HG03280 (cell line): ENCODE data around the gene GDPGP1.
"Not testable (repeated sequence)": the region's sequence is repeated elsewhere in the genome, so short reads cannot be mapped to it uniquely, and the experiment has no call there.

Source experiments
- ATAC-seq: cut with Tn5 transposase; IDR thresholded peaks from one replicate; pipeline ENCODE4 v1.9.1; 2021; ENCODE audit warnings: mild to moderate bottlenecking, moderate library complexity; ENCODE audit not compliant: unreplicated experiment

Gene GDPGP1, protein sequence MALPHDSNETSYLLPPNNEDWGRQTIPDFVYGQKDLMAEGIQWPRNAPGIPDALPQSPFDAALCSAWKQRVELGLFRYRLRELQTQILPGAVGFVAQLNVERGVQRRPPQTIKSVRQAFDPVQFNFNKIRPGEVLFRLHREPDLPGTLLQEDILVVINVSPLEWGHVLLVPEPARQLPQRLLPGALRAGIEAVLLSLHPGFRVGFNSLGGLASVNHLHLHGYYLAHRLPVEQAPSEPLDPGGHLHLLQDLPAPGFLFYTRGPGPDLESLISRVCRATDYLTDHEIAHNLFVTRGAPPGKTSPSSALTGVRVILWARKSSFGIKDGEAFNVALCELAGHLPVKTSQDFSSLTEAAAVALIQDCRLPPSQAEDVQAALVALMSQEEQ

DNA sequence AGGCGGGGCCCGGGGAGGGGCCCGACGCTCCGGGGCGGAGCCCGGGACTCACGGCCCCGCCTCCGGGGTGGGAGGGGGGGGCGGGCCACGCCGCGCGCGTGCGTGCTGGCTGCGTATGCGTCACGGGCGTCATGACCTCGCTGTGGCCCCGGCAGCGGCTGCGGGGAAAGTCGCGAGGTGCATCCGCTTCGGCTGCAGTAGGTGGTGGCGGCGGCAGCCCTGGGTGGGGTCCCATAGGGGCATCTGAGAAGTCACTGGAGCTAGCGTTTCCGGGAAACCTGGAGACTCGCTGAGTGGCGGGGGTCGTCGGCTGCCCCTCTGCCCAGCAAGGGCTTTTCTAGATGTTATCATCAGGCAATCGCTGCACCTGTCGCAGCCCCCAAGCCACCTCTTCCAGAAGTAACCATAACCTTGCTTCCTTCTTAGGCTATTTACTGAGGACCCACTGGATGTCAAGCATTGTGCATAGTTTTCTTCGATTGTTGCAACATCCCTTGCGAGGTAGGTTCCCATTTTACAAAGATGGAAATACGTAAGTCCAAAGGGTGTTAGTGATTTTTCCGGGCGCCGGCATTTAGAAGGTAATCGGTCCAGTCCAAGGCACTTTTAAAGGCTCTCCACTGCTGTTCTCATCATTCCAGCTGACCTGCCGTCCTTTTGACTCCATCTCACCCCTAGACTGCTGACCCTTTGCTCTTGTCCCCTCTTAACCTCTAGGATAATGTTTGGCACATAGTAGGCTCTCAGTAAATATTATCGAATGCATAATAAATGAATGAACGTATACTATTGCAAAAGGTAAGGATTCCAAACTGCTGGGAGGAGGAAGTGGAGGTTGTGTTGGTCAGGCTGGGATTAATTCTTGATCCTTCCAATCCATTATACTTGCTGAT, at the start of gene GDPGP1:
GDPGP1 (plus strand) TSS at position 114 of the 893 bp plus-strand sequence. CDS start 6,700 bp downstream, outside the sequence.
- ATAC-seq = no peak

DNA sequence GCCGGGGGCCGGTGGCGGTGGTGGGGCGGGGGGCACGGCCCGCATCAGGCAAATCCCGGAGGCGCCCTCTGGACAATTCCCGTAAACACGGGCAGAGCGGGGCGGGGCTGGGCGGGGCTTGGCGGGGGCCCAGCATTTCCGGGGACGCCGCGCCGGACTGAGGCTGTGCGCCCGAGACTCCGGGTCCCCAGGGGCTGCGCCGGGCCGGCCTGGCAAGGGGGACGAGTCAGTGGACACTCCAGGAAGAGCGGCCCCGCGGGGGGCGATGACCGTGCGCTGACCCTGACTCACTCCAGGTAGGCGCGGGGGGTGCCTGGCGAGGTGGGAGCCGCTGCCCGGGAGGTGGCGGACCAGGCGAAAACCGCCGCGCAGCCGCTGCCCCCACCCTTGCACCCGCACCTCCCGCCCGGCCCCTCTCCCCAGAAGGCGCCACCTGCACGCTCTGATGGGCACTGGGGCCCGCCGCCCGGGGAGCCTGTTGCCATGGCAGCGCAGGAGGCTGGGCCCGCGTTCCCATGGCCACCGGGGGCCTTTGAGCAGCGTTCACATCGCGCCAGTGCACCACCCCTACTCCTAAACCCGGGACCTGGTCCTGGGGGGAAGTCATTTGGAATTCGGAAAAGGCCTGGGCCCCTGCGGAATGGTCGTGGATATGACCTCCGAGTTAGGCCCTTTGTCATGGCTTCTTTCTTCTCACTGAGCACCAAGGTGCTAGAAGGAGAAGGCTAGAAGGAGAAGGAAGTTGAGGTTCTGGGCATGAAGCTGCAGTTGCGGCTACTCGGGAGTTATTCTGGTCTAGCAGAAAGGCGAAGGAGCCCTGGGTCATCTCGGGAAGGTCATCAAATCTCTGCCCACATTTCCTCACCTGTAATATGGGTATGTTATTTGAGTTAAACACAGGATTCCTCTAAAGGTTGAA, 49.0 kb upstream of the GDPGP1 start:
- ATAC-seq = peak; percentile 67

DNA sequence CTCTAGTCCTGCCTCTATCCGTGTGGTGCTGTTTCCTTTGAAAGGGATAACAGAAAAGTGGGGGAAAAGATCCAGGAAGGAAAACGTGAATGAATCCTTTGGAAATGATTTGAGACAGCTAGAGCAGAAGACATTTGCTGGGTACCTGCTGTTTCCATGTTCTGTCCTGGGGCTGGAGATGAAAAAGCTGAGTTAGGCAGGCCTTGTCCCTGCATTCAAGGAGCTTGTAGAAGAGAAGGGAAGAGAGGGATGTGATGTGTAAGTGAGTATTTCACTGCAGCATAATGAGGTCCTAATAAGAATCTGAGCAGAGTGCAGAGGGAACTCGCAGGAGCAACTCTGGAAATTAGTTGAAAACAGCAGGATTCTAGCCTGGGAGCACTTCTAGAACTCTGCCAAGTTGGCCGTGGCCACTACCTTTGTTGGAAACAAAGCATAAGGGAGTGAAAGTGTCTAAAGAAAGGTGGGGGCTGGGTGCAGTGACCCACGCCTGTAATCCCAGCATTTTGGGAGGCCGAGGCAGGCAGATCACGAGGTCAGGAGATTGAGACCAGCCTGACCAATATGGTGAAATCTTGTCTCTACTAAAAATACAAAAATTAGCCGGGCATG, 46.6 kb upstream of the GDPGP1 start:
- no peak for ATAC-seq

DNA sequence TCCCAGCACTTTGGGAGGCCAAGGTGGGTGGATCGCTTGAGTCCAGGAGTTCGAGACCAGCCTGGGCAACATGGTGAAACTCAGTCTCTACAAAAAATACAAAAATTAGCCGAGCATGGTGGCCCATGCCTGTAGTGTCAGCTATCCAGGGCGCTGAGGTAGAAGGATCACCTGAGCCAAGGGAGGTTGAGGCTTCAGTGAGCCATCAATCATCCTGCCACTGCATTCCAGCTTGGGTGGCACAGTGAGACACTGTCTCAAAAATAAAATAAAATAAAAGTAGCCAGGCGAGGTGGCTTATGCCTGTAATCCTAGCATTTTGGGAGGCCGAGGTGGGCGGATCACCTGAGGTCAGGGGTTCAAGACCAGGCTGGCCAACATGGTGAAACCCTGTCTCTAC, 45.9 kb upstream of the GDPGP1 start:
- ATAC-seq = not testable (repeated sequence)

- ATAC-seq = no peak
Measured at GRCh38 chr15:90188914-90189748, 44.9 kb upstream of the GDPGP1 start.

DNA sequence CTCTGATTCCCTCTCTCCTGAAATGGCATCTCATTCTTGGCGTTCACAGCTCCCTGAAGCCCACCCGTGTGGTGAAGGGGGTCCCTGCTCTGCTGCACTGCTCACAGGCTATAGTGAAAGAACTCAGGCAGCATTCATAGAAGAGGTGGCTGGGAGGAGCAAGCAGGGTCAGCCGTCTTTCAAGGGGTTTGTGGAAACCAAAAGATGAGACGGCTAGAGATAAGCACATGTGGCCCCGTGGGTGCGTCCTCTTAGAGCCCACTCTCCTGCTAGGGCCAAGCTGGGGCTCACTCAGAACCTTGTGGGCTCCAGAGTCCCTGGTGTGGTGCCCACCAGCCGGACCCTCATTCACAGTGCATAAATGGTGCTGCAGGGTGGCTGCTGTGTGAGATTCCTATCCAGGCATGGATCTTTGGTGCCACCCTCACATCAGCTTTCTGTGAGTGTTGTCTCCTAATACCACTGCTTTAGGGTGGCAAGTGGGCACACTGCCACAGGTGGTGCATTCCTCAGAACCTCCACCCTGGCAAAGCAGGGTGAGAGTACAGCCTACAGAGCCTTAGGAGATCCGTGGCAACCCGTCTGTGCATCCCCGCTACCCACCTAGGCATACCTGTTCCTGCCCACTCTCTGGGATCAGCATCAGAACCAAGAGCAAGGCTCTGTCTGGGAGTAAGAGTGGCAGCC, 44.1 kb upstream of the GDPGP1 start:
- no peak for ATAC-seq

DNA sequence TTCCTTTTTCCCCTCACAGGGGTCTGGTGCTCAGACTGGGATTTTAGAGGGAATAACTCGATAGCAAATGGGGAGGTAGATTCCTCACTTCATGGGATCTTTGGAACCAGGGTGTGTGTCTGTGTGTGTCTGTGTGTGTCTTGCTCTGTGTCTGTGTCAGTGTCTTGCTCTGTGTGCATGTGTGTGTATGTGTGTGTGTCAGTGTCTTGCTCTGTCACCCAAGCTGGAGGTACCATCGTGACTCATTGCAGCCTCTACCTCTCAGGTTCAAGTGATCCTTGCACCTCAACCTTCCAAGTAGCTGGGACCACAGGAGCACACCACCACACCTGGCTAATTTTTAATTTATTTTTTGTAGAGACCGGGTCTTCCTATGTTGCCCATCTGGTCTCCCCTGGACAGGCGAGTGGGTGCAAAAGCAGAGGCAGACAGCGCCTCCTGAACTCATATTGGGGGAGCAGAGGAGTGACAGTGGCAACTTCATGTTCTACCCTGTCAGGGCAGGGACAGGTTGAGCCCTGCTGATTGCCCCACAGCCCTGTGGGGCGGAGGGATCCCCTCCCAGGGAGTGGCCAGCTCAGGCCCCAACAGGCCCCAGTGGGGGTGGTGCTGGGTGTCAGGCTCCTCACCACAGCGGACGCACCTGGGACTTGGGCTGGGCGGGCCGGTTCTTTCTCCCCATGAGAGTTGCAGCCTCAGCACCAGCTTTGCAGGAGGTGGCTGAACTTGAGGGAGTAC, 43.2 kb upstream of the GDPGP1 start:
- peak; percentile 59 for ATAC-seq

DNA sequence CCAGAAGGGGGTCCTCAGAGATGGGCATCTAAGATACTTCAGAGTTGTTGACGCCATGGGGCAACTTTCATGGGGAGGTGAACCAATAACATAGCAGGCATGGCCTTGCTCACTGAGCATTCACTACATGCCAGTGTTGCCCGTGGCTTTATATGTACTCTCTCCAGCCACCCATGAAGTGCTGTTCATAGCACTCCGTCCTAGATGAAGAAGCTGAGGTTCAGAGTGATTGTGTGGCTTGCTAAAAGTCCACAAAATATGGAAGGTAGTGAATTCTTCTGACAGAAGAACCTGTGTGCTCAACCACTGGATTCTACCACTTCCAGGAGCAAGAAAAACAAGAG, 42.7 kb upstream of the GDPGP1 start:
- peak; percentile 35 for ATAC-seq

DNA sequence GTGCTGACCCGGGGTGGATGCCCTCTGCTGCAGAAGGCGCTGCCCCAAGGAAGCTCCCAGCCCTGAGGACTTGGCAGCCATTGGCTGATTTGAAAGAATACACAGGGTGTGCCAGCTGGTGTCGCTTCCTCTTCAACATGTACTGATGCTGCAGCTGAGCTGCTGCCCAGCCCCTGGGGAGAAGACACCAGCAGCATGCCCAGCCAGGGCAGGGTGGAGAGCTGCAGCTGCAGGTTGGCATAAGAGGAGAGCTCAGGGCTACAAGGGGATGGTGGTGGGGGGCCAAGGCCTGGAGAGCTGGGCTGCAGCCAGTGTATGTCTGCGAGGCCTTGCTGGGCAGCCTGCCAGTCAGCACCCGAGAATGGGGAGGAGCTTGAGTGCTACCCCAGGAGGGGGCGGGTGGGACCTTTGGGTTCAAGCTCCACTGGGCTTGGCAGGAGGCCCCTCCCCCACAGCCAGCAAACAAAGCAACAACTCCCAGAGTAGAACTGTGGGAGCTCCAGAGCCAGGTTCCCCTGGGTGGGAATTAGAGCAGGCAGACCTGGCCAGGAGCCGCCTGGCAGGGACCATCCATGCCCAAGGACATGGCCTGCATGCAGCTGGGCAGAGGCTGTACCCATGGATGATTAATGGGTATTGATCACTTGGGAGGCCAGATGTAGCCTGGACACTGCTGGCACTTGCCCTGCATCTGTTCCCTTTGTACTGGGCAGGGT, 42.1 kb upstream of the GDPGP1 start:
- peak; percentile 64 for ATAC-seq

DNA sequence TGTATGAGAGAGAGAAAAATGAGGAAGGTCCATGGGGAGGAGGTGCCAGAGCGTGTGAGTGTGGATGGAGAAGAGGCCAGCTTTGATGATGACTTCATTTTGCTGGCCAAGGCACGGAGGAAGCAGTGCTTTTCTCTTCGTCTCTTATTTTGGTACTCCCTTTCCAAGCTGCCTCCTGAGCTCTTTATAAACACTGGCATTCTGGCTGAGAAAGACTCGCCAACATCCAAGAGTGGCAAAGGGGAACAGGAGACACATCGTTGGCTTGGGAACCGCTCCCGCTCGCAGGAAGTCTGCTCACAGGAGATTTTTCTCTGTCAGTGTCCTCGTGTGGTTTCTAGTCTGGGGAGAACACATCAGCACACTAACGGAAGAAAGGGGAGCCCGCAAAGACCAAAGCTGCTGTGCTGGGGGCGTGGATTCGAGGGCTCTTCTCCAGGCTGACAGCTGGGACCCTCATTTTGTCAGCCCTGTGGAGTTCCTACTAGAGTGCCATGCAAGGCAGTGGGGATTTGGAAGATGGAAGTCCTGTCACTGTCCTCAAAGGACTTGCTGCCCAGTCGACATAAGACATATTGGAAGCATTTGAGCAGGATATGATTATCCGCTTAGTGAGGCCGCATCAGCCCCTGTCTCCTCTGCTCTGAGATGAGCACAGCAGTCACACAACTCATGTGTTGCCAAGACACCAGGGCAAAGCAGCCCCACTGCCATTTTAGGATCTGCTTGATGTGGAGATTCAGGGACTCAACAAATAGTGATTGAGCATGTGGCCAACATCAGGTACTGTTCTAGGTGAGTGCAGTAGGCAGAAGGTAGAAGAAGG, 40.8 kb upstream of the GDPGP1 start:
- no peak for ATAC-seq

- ATAC-seq = no peak
Measured at GRCh38 chr15:90194655-90195054, 39.4 kb upstream of the GDPGP1 start.

- ATAC-seq = no peak
Measured at GRCh38 chr15:90200534-90201129, 33.4 kb upstream of the GDPGP1 start.

- peak; percentile 74 for ATAC-seq
Measured at GRCh38 chr15:90201130-90201943, 32.7 kb upstream of the GDPGP1 start, which contains the start of gene SEMA4B. Gene SEMA4B, plus strand, starts transcription at chr15:90201330. Its CDS starts 249 bp downstream, at chr15:90201579.

- ATAC-seq = peak; percentile 10
Measured at GRCh38 chr15:90201944-90202375, 32.0 kb upstream of the GDPGP1 start.

GRCh38 chr15:90202929-90203328, 31.1 kb upstream of the GDPGP1 start:
- ATAC-seq = no peak
